Activated CD4-positive, alpha-beta T cell treated with anti-CD3 and anti-CD28 coated beads, Interleukin-10, Interleukin-2, amounts not matched to agents 100 ng/mL and 50 ng/mL, durations not matched to agents 16 hours and 8 hours (primary cell): ENCODE measurements around the gene KRTAP9-2.
"Not testable (repeated sequence)": the region's sequence is repeated elsewhere in the genome, so short reads cannot be mapped to it uniquely, and the experiment has no call there.

Experiments
- DNase-seq: peaks from one replicate; pipeline ENCODE4 v3.0.0-alpha.2; 2020

Gene KRTAP9-2

GRCh38 chr17:41237949-41238437 is 11.5 kb downstream of the KRTAP9-2 start, which contains the start of gene KRTAP9-8:
Gene KRTAP9-8, plus strand, starts transcription at chr17:41237999. Its CDS starts 53 bp downstream, at chr17:41238052.
- not testable (repeated sequence) for DNase-seq

- not testable (repeated sequence) for DNase-seq
These were observed 20.7 kb downstream of the KRTAP9-2 start for GRCh38 chr17:41246995-41247787.

- DNase-seq = not testable (repeated sequence)
These were observed 23.3 kb downstream of the KRTAP9-2 start, which contains the start of gene KRTAP9-4 for GRCh38 chr17:41249637-41250240. Gene KRTAP9-4, plus strand, starts transcription at chr17:41249687. Its CDS starts 34 bp downstream, at chr17:41249721.

- DNase-seq = no peak
These were observed 24.8 kb downstream of the KRTAP9-2 start for GRCh38 chr17:41251261-41251660.

- no peak for DNase-seq
These were observed 28.4 kb downstream of the KRTAP9-2 start for GRCh38 chr17:41254861-41255260.

- DNase-seq = not testable (repeated sequence)
These were observed 29.2 kb downstream of the KRTAP9-2 start, which contains the start of gene KRTAP9-9 for GRCh38 chr17:41255381-41256290. Gene KRTAP9-9, plus strand, starts transcription at chr17:41255384.

GRCh38 chr17:41256291-41256685 is 29.8 kb downstream of the KRTAP9-2 start:
- no peak for DNase-seq

- no peak for DNase-seq
These were observed 32.0 kb downstream of the KRTAP9-2 start for GRCh38 chr17:41258406-41258805.

- DNase-seq = no peak
These were observed 36.8 kb downstream of the KRTAP9-2 start for GRCh38 chr17:41263212-41263611.

GRCh38 chr17:41264599-41264998 is 38.2 kb downstream of the KRTAP9-2 start:
- no peak for DNase-seq

- no peak for DNase-seq
These were observed 38.6 kb downstream of the KRTAP9-2 start, which contains the start of gene KRTAP9-6 for GRCh38 chr17:41265078-41265477. Gene KRTAP9-6, plus strand, starts transcription at chr17:41265378. Its CDS starts 0 bp downstream, at chr17:41265378.

GRCh38 chr17:41267711-41268110 is 41.3 kb downstream of the KRTAP9-2 start:
- DNase-seq = no peak

- DNase-seq = not testable (repeated sequence)
These were observed 44.9 kb downstream of the KRTAP9-2 start for GRCh38 chr17:41271323-41271722.

- DNase-seq = no peak
These were observed 45.4 kb downstream of the KRTAP9-2 start for GRCh38 chr17:41271858-41272257.

- not testable (repeated sequence) for DNase-seq
These were observed 49.3 kb downstream of the KRTAP9-2 start, which contains the start of gene KRTAP9-7 for GRCh38 chr17:41275648-41276190. Gene KRTAP9-7, plus strand, starts transcription at chr17:41275698. Its CDS starts 0 bp downstream, at chr17:41275698.
